Hepatic stellate cell (primary cell): ENCODE measurements around the gene METTL13.
"Not testable (repeated sequence)": the region's sequence is repeated elsewhere in the genome, so short reads cannot be mapped to it uniquely, and the experiment has no call there.

Experiments
- DNase-seq: peaks from one replicate; pipeline ENCODE4 v3.0.0; 2011; ENCODE audit warnings: low spot score

Gene METTL13

GRCh38 chr1:171769754-171770153 lies 11.7 kb upstream of the METTL13 start:
- no peak for DNase-seq

GRCh38 chr1:171772312-171772711 lies 9.1 kb upstream of the METTL13 start:
- DNase-seq = no peak

GRCh38 chr1:171780583-171781175 lies 781 bp upstream of the METTL13 start:
- DNase-seq = no peak

- DNase-seq = no peak
Observed at GRCh38 chr1:171783816-171784530, 2.5 kb downstream of the METTL13 start.

GRCh38 chr1:171784784-171785183 lies 3.3 kb downstream of the METTL13 start:
- no peak for DNase-seq

- no peak for DNase-seq
Observed at GRCh38 chr1:171785766-171786165, 4.3 kb downstream of the METTL13 start.

- DNase-seq = no peak
Observed at GRCh38 chr1:171786534-171786933, 5.1 kb downstream of the METTL13 start.

GRCh38 chr1:171787686-171788480 lies 6.4 kb downstream of the METTL13 start:
- no peak for DNase-seq

GRCh38 chr1:171788696-171789095 lies 7.2 kb downstream of the METTL13 start:
- peak; percentile 32 for DNase-seq

- DNase-seq = no peak
Observed at GRCh38 chr1:171790318-171790717, 8.9 kb downstream of the METTL13 start.

- no peak for DNase-seq
Observed at GRCh38 chr1:171792656-171793369, 11.4 kb downstream of the METTL13 start.

GRCh38 chr1:171793636-171794035 lies 12.2 kb downstream of the METTL13 start:
- no peak for DNase-seq

GRCh38 chr1:171794085-171794484 lies 12.6 kb downstream of the METTL13 start:
- peak; percentile 51 for DNase-seq

GRCh38 chr1:171796592-171796991 lies 15.1 kb downstream of the METTL13 start:
- no peak for DNase-seq

GRCh38 chr1:171798311-171798710 lies 16.9 kb downstream of the METTL13 start:
- no peak for DNase-seq

GRCh38 chr1:171798765-171799164 lies 17.3 kb downstream of the METTL13 start:
- no peak for DNase-seq

GRCh38 chr1:171799166-171799565 lies 17.7 kb downstream of the METTL13 start:
- no peak for DNase-seq

- not testable (repeated sequence) for DNase-seq
Observed at GRCh38 chr1:171799698-171800097, 18.2 kb downstream of the METTL13 start.

- DNase-seq = no peak
Observed at GRCh38 chr1:171800342-171800741, 18.9 kb downstream of the METTL13 start.

GRCh38 chr1:171800851-171801250 lies 19.4 kb downstream of the METTL13 start:
- no peak for DNase-seq

GRCh38 chr1:171801487-171801891 lies 20.0 kb downstream of the METTL13 start:
- DNase-seq = peak; percentile 22

GRCh38 chr1:171802207-171802606 lies 20.7 kb downstream of the METTL13 start:
- DNase-seq = no peak
